ENCODE data around the gene LDLRAD1. TPM values are rescaled to one million over a fixed set of nuclear protein-coding genes. Genes with fewer than 3 reads are reported as not detected.

The LDLRAD1 gene
- total and polyA plus RNA-seq, 2 of the 13 experiments (the other 11 are each of a cell fraction or from before 2014, with no cell fraction given) = 2.5 to 14.0 TPM

DNA sequence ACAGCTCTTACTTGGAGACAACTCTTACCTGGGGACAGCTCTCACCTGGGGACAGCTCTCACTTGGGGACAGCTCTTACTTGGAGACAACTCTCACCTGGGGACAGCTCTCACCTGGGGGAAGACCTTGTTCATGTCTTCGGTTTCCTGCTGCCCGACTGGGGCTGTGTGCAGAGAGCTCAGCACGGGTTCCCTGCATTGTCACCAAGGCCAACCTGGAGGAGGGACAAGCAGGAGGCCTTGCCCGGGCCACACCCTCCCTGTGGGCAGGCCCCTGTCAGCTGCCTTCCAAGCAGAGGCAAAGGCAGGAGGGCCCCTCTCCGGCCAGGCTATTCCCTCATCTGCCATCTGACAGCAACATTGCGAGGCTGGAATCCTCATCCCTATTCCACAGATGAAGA lies at the start of gene LDLRAD1 (continued):
- no peak for TF ChIP-seq TP53 (CRISPR knock-in tag; conservative IDR thresholded peaks at IDR 0.05)
- TF ChIP-seq, protein P1, sequence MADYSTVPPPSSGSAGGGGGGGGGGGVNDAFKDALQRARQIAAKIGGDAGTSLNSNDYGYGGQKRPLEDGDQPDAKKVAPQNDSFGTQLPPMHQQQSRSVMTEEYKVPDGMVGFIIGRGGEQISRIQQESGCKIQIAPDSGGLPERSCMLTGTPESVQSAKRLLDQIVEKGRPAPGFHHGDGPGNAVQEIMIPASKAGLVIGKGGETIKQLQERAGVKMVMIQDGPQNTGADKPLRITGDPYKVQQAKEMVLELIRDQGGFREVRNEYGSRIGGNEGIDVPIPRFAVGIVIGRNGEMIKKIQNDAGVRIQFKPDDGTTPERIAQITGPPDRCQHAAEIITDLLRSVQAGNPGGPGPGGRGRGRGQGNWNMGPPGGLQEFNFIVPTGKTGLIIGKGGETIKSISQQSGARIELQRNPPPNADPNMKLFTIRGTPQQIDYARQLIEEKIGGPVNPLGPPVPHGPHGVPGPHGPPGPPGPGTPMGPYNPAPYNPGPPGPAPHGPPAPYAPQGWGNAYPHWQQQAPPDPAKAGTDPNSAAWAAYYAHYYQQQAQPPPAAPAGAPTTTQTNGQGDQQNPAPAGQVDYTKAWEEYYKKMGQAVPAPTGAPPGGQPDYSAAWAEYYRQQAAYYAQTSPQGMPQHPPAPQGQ (CRISPR knock-in tag; IDR thresholded peaks at IDR 0.05; ENCODE audit: borderline replicate concordance) = no peak
- TF ChIP-seq ZC3H13 (CRISPR knock-in tag; IDR thresholded peaks at IDR 0.05) = no peak
- no peak for TF ChIP-seq KDM2A (CRISPR knock-in tag; IDR thresholded peaks at IDR 0.05; ENCODE audit: borderline replicate concordance, low read depth)
- peak; percentile 52 for TF ChIP-seq ZNF263 (CRISPR knock-in tag; IDR thresholded peaks at IDR 0.05)
- no peak for TF ChIP-seq ZBTB7A (CRISPR knock-in tag; IDR thresholded peaks at IDR 0.05)
- peak; percentile 40; the same call in 1 of the 2 replicates for TF ChIP-seq ZNF292 (CRISPR knock-in tag; IDR thresholded peaks at IDR 0.05; ENCODE audit: borderline replicate concordance, low read depth)
- TF ChIP-seq MIXL1 (CRISPR knock-in tag; IDR thresholded peaks at IDR 0.05) = no peak
- TF ChIP-seq ZFY (CRISPR knock-in tag; IDR thresholded peaks at IDR 0.05) = 0 out of 2 replicates have a peak, but pooled peaks have one; percentile 41
- TF ChIP-seq DRAP1 (CRISPR knock-in tag; IDR thresholded peaks at IDR 0.05) = 0 out of 2 replicates have a peak, but pooled peaks have one; percentile 28
- no peak for TF ChIP-seq NFATC3 (CRISPR knock-in tag; IDR thresholded peaks at IDR 0.05)
- TF ChIP-seq, protein P2, sequence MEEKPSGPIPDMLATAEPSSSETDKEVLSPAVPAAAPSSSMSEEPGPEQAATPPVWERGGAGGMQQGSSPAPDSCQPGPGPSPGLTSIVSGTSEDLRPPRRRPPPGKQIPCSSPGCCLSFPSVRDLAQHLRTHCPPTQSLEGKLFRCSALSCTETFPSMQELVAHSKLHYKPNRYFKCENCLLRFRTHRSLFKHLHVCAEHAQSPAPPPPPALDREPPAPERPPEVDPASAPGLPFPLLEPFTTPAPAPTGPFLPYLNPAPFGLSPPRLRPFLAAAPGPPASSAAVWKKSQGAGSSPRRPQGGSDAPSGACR (CRISPR knock-in tag; IDR thresholded peaks at IDR 0.05) = no peak
- TF ChIP-seq MLX (CRISPR knock-in tag; IDR thresholded peaks at IDR 0.05) = no peak
- TF ChIP-seq POLR2A (IDR thresholded peaks at IDR 0.05; ENCODE audit: insufficient read depth in 1 of 2, low read depth in 2 of 2, low read length in 2 of 2) = peak in 1 of 2 experiments; percentile 62; a peak in 2 of 4 replicates
- 0 out of 2 replicates have a peak, but pooled peaks have one; percentile 38 for TF ChIP-seq ZNF792 (CRISPR knock-in tag; IDR thresholded peaks at IDR 0.05)
- TF ChIP-seq ZFP90 (CRISPR knock-in tag; IDR thresholded peaks at IDR 0.05; ENCODE audit: borderline replicate concordance) = 0 out of 2 replicates have a peak, but pooled peaks have one; percentile 49
- no peak for TF ChIP-seq ZNF235 (CRISPR knock-in tag; IDR thresholded peaks at IDR 0.05; ENCODE audit: borderline replicate concordance)
- no peak for TF ChIP-seq THAP7 (CRISPR knock-in tag; IDR thresholded peaks at IDR 0.05)
- TF ChIP-seq FOXC1 (CRISPR knock-in tag; IDR thresholded peaks at IDR 0.05; ENCODE audit: borderline replicate concordance) = 0 out of 2 replicates have a peak, but pooled peaks have one; percentile 35
- no peak for TF ChIP-seq CC2D1A (CRISPR knock-in tag; IDR thresholded peaks at IDR 0.05)
- TF ChIP-seq ZNF260 (CRISPR knock-in tag; IDR thresholded peaks at IDR 0.05; ENCODE audit: borderline replicate concordance, low read depth) = no peak
- TF ChIP-seq, protein P3, sequence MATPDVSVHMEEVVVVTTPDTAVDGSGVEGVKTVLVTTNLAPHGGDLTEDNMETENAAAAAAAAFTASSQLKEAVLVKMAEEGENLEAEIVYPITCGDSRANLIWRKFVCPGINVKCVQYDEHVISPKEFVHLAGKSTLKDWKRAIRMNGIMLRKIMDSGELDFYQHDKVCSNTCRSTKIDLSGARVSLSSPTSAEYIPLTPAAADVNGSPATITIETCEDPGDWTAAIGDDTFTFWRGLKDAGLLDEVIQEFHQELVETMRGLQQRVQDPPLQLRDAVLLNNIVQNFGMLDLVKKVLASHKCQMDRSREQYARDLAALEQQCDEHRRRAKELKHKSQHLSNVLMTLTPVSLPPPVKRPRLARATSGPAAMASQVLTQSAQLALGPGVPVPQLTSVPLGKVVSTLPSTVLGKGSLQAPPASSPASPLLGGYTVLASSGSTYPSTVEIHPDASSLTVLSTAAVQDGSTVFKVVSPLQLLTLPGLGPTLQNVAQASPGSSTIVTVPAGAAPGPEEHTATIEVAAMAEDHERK (CRISPR knock-in tag; IDR thresholded peaks at IDR 0.05; ENCODE audit: low read depth) = no peak
- peak; percentile 72 for TF ChIP-seq SAP130 (CRISPR knock-in tag; IDR thresholded peaks at IDR 0.05; ENCODE audit: low read depth)
- TF ChIP-seq ZKSCAN8 (CRISPR knock-in tag; IDR thresholded peaks at IDR 0.05; ENCODE audit: borderline replicate concordance) = no peak
- TF ChIP-seq, protein P4, sequence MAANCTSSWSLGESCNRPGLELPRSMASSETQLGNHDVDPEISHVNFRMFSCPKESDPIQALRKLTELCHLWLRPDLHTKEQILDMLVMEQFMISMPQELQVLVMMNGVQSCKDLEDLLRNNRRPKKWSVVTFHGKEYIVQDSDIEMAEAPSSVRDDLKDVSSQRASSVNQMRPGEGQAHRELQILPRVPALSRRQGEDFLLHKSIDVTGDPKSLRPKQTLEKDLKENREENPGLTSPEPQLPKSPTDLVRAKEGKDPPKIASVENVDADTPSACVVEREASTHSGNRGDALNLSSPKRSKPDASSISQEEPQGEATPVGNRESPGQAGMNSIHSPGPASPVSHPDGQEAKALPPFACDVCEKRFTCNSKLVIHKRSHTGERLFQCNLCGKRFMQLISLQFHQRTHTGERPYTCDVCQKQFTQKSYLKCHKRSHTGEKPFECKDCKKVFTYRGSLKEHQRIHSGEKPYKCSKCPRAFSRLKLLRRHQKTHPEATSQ (CRISPR knock-in tag; IDR thresholded peaks at IDR 0.05; ENCODE audit: borderline replicate concordance) = no peak

Data from HepG2 (cell line).